ENCODE results near the gene GRIN3B. TPM values are rescaled to one million over a fixed set of nuclear protein-coding genes. Genes with fewer than 3 reads are reported as not detected.

GRIN3B gene
- total RNA-seq, 1 donor from 2014 or later = 0.95 TPM

GRCh38 chr19:1041272-1041834, 41.1 kb downstream of the GRIN3B start:
- H3K9me3 Mint-ChIP-seq (ENCODE audit: unreplicated experiment) = no peaks in the 10 kb centered on the region
- DNase-seq (ENCODE audit: low spot score) = no peak
- peaks cover 24% of the 10 kb centered on the region for H3K36me3 Mint-ChIP-seq (ENCODE audit: low read depth, unreplicated experiment)
- TF ChIP-seq CTCF (IDR thresholded peaks at IDR 0.05; ENCODE audit: unreplicated experiment) = no peak
- H3K4me3 Mint-ChIP-seq (ENCODE audit: unreplicated experiment) = peak overlapping the region; percentile 94
- peaks cover 30% of the 10 kb centered on the region for H3K27me3 Mint-ChIP-seq (ENCODE audit: unreplicated experiment)
- no peak overlapping the region for H3K27ac Mint-ChIP-seq (ENCODE audit: unreplicated experiment)
- peaks cover 17% of the 10 kb centered on the region for H3K4me1 Mint-ChIP-seq (ENCODE audit: unreplicated experiment)

- no peak overlapping the region for H3K4me3 Mint-ChIP-seq (ENCODE audit: unreplicated experiment)
- H3K9me3 Mint-ChIP-seq (ENCODE audit: unreplicated experiment) = no peaks in the 10 kb centered on the region
- no peak overlapping the region for H3K27ac Mint-ChIP-seq (ENCODE audit: unreplicated experiment)
- no peak for DNase-seq (ENCODE audit: low spot score)
- H3K27me3 Mint-ChIP-seq (ENCODE audit: unreplicated experiment) = peaks cover 28% of the 10 kb centered on the region
- no peak for TF ChIP-seq CTCF (IDR thresholded peaks at IDR 0.05; ENCODE audit: unreplicated experiment)
- H3K4me1 Mint-ChIP-seq (ENCODE audit: unreplicated experiment) = peaks cover 17% of the 10 kb centered on the region
- H3K36me3 Mint-ChIP-seq (ENCODE audit: low read depth, unreplicated experiment) = peaks cover 20% of the 10 kb centered on the region
These were observed 41.8 kb downstream of the GRIN3B start for GRCh38 chr19:1041835-1042685.

- no peak for DNase-seq (ENCODE audit: low spot score)
- no peak overlapping the region for H3K4me3 Mint-ChIP-seq (ENCODE audit: unreplicated experiment)
These were observed 42.7 kb downstream of the GRIN3B start for GRCh38 chr19:1042689-1043511.

GRCh38 chr19:1045247-1045603, 45.0 kb downstream of the GRIN3B start:
- Mint-ChIP-seq H3K4me1 (ENCODE audit: unreplicated experiment) (peaks cover 2% of the 10 kb centered on the region), H3K36me3 (ENCODE audit: low read depth, unreplicated experiment) (no peaks in the 10 kb centered on the region), H3K27me3 (ENCODE audit: unreplicated experiment) (peaks cover 10% of the 10 kb centered on the region), H3K4me3 (ENCODE audit: unreplicated experiment) (no peak overlapping the region), H3K27ac (ENCODE audit: unreplicated experiment) (no peak overlapping the region), H3K9me3 (ENCODE audit: unreplicated experiment) (no peaks in the 10 kb centered on the region)
- DNase-seq (ENCODE audit: low spot score) = no peak
- no peak for TF ChIP-seq CTCF (IDR thresholded peaks at IDR 0.05; ENCODE audit: unreplicated experiment)

More at GRCh38 chr19:1042689-1043511, 42.7 kb downstream of the GRIN3B start:
- no peak overlapping the region for H3K27ac Mint-ChIP-seq (ENCODE audit: unreplicated experiment)
- peaks cover 14% of the 10 kb centered on the region for H3K36me3 Mint-ChIP-seq (ENCODE audit: low read depth, unreplicated experiment)
- no peaks in the 10 kb centered on the region for H3K9me3 Mint-ChIP-seq (ENCODE audit: unreplicated experiment)
- peaks cover 23% of the 10 kb centered on the region for H3K27me3 Mint-ChIP-seq (ENCODE audit: unreplicated experiment)
- H3K4me1 Mint-ChIP-seq (ENCODE audit: unreplicated experiment) = peaks cover 14% of the 10 kb centered on the region
- no peak for TF ChIP-seq CTCF (IDR thresholded peaks at IDR 0.05; ENCODE audit: unreplicated experiment)

All from endothelial cell (in vitro differentiated cells).